Keratinocyte (primary cell): ENCODE data around the gene CLIC3. TPM values are rescaled to one million over a fixed set of nuclear protein-coding genes. Genes with fewer than 3 reads are reported as not detected.

ENCODE experiments used
- DNase-seq: peaks from one replicate; pipeline ENCODE4 v3.0.0-alpha.2; 2011; ENCODE audit warnings: low read depth, missing footprints, low spot score
- FAIRE-seq: peaks from 2 replicates; lab custom pipeline; 2011; peaks lifted over from hg19 to GRCh38; lab: Jason Lieb, UNC
- H2AFZ ChIP-seq: 2 replicates; pipeline ENCODE4 v1.6.0; 2012; ENCODE audit warnings: low read length, control low read depth, inconsistent platforms; ENCODE audit not compliant: control insufficient read depth
- H3K27ac ChIP-seq: 2 replicates; pipeline ENCODE4 v1.5.1; 2011; ENCODE audit warnings: low read length; ENCODE audit not compliant: control insufficient read depth, insufficient read depth
- H3K27me3 ChIP-seq: 3 replicates; pipeline ENCODE4 v1.6.0; 2011; ENCODE audit warnings: low read length; ENCODE audit not compliant: control insufficient read depth, insufficient read depth; ENCODE audit errors: extremely low read depth
- H3K36me3 ChIP-seq, 2 experiments: 2 replicates in 1 of 2; 3 replicates in 1 of 2; pipeline ENCODE4 v1.5.1; 2011; ENCODE audit warnings: low read length in 2 of 2, mild to moderate bottlenecking in 1 of 2; ENCODE audit not compliant: control insufficient read depth in 2 of 2, insufficient read depth in 2 of 2; ENCODE audit errors: extremely low read depth in 1 of 2
- H3K4me1 ChIP-seq: 3 replicates; pipeline ENCODE4 v1.5.1; 2011; ENCODE audit warnings: low read length; ENCODE audit not compliant: control insufficient read depth, insufficient read depth; ENCODE audit errors: extremely low read depth
- H3K4me2 ChIP-seq: 3 replicates; pipeline ENCODE4 v1.6.0; 2011; ENCODE audit warnings: low read depth, low read length; ENCODE audit not compliant: control insufficient read depth, insufficient read depth; ENCODE audit errors: extremely low read depth
- H3K4me3 ChIP-seq, 3 experiments: fragments of 200-600 bp in 1 of 3; sonication (generic) in 1 of 3; 2 replicates in 2 of 3; 3 replicates in 1 of 3; pipeline ENCODE4 v1.5.1; 2011 to 2016; ENCODE audit warnings: low read length in 3 of 3, mild to moderate bottlenecking in 3 of 3, control low read depth in 2 of 3, inconsistent platforms in 1 of 3, low read depth in 1 of 3, mixed read lengths in 1 of 3, mixed run types in 1 of 3, moderate library complexity in 1 of 3; ENCODE audit not compliant: control insufficient read depth in 2 of 3, insufficient read depth in 2 of 3; ENCODE audit errors: extremely low read depth in 1 of 3
- H3K79me2 ChIP-seq: 2 replicates; pipeline ENCODE4 v1.6.0; 2012; ENCODE audit warnings: low read length; ENCODE audit not compliant: control insufficient read depth, insufficient read depth
- H3K9ac ChIP-seq: 3 replicates; pipeline ENCODE4 v1.6.0; 2011; ENCODE audit warnings: low read length; ENCODE audit not compliant: control insufficient read depth, insufficient read depth; ENCODE audit errors: extremely low read depth
- H3K9me1 ChIP-seq: 3 replicates; pipeline ENCODE4 v1.6.0; 2011; ENCODE audit warnings: low read length; ENCODE audit not compliant: control insufficient read depth, insufficient read depth; ENCODE audit errors: extremely low read depth
- H3K9me3 ChIP-seq: 2 replicates; pipeline ENCODE4 v1.5.1; 2012; ENCODE audit warnings: low read depth, low read length; ENCODE audit not compliant: control insufficient read depth
- H4K20me1 ChIP-seq: 3 replicates; pipeline ENCODE4 v1.6.0; 2011; ENCODE audit warnings: low read length; ENCODE audit not compliant: control insufficient read depth, insufficient read depth; ENCODE audit errors: extremely low read depth
- CTCF ChIP-seq, 3 experiments: IDR thresholded peaks in 1 of 3; conservative IDR thresholded peaks in 1 of 3; optimal IDR thresholded peaks in 1 of 3; 2 replicates in 2 of 3; 3 replicates in 1 of 3; pipeline versions ENCODE3 to v1.5.1; 2011; ENCODE audit warnings: low read length in 3 of 3, mild to moderate bottlenecking in 3 of 3, moderate library complexity in 2 of 3, control low read depth in 1 of 3, inconsistent platforms in 1 of 3; ENCODE audit not compliant: insufficient read depth in 2 of 3; ENCODE audit errors: extremely low read depth in 1 of 3
- EZH2 ChIP-seq: IDR thresholded peaks from one replicate; pipeline ENCODE4 v1.6.1; 2012; ENCODE audit warnings: inconsistent platforms, mild to moderate bottlenecking, low read length, moderate library complexity
- dilution Hi-C: fragments of 300-500 bp; cut with MboI; formaldehyde crosslinking; loops from one replicate; pipeline ENCODE4 v1.7.0; 2020; ENCODE audit warnings: low sequenced_read_pairs; ENCODE audit not compliant: extremely low pct_ligation_motif_present
- polyA plus RNA-seq, 5 experiments: library from polyadenylated mRNA; depleted of rRNA in 3 of 5; stranded (reverse) in 3 of 5; stranded (forward) in 1 of 5; unstranded in 1 of 5; fragments of >200 nt; gene quantifications; 1 replicate in 1 of 5; 2 replicates in 3 of 5; 3 replicates in 1 of 5; pipeline versions ENCODE4 v1.2.1 to v1.2.3, GENCODE V29; 2011 to 2012; ENCODE audit warnings: missing spikeins in 2 of 5, low read depth in 1 of 5, low replicate concordance in 1 of 5

Gene CLIC3
- polyA plus RNA-seq, 1 donor (not counting 4 experiments of a cell fraction or from before 2014, with no cell fraction given): 5.5 TPM

DNA sequence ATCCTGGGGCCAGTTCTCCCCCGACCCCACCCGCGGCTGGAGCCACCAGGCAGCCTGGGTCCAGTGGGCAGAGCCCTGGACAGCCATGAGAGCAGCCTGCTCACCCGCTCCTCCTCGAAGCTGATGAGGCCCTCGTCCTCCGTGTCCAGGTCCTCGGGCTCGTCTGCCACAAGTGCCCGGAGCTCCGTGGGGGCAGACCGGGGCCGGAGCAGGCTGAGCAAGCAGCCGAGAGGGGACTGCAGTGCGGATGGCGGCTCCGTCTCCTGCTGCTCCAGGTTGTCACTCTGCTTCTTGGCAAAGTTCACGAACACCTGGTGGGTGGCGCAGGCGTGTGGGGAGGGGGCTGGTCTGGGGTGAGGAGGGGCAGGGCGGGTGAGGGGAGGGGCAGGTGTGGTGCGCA lies 11.9 kb upstream of the CLIC3 start:
- DNase-seq (no peak), FAIRE-seq (no peak)
- Histone ChIP-seq H3K9me3 (no peaks in the 10 kb centered on the region), H3K79me2 (no peaks in the 10 kb centered on the region), H3K4me2 (no peak overlapping the region), H3K9me1 (no peaks in the 10 kb centered on the region), H2AFZ (no peak overlapping the region), H3K4me1 (no peaks in the 10 kb centered on the region), H3K9ac (no peak overlapping the region), H4K20me1 (no peaks in the 10 kb centered on the region), H3K36me3 (no peaks in the 10 kb centered on the region), H3K27me3 (no peaks in the 10 kb centered on the region), H3K27ac (no peak overlapping the region), H3K4me3 (no peak overlapping the region)
- TF ChIP-seq CTCF (optimal IDR thresholded peaks at IDR 0.05 in 1 of 3, IDR thresholded peaks at IDR 0.05 in 1 of 3, conservative IDR thresholded peaks at IDR 0.05 in 1 of 3; ENCODE audit: extremely low read depth in 1 of 3, insufficient read depth in 2 of 3, low read length in 3 of 3) (no peak), EZH2 (no peak)
- dilution Hi-C loops: no loop called here

DNA sequence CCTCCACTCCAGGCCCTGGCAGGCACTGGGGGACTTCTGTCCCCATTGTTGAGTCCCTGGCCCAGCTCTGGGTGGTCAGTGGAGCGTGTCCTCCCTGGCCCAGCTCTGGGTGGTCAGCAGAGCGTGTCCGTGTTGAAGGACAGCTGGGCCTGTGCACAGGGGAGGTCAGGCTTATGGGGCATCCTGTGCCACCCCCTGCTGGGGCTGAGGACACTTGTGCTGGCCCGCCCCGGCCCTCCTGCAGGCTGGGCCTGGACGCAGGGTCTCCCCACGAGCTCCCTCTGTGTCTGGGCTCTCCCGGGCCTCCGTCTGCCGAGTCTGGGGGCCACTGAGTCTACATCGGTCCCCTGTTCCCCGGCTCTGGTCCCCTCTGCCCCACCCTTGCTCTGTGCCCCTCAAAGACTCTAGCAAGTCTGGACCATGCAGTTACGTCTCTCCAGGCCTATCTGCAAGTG lies 11.5 kb upstream of the CLIC3 start:
- Histone ChIP-seq H3K9me1 (no peaks in the 10 kb centered on the region), H4K20me1 (no peaks in the 10 kb centered on the region), H3K79me2 (no peaks in the 10 kb centered on the region), H3K4me1 (no peaks in the 10 kb centered on the region), H3K27me3 (no peaks in the 10 kb centered on the region), H3K4me2 (no peak overlapping the region), H2AFZ (no peak overlapping the region), H3K9ac (no peak overlapping the region), H3K9me3 (no peaks in the 10 kb centered on the region), H3K36me3 (no peaks in the 10 kb centered on the region), H3K27ac (no peak overlapping the region), H3K4me3 (no peak overlapping the region)
- FAIRE-seq (no peak), DNase-seq (no peak)
- TF ChIP-seq EZH2: no peak
- TF ChIP-seq CTCF (optimal IDR thresholded peaks at IDR 0.05 in 1 of 3, IDR thresholded peaks at IDR 0.05 in 1 of 3, conservative IDR thresholded peaks at IDR 0.05 in 1 of 3; ENCODE audit: extremely low read depth in 1 of 3, insufficient read depth in 2 of 3, low read length in 3 of 3): no peak
- dilution Hi-C loops: no loop called here
